HepG2 (cell line): Measurements from ENCODE around the gene CMTM2. TPM values are rescaled to one million over a fixed set of nuclear protein-coding genes. Genes with fewer than 3 reads are reported as not detected.

Source experiments
- CCAR2 ChIP-seq: fragments of 200-400 bp; formaldehyde crosslinking; optimal IDR thresholded peaks from 2 replicates; pipeline ENCODE3; 2018; ENCODE audit warnings: low read depth, mild to moderate bottlenecking, low read length, moderate library complexity
- ELF1 ChIP-seq: sonication (generic); formaldehyde crosslinking; IDR thresholded peaks from 2 replicates; pipeline ENCODE4 v1.4.0; 2020; ENCODE audit warnings: missing genetic modification reagents
- FOSL1 ChIP-seq: sonication (generic); formaldehyde crosslinking; IDR thresholded peaks from 2 replicates; pipeline ENCODE4 v1.9.0; 2021; ENCODE audit warnings: missing genetic modification reagents, borderline replicate concordance
- FOXJ3 ChIP-seq: sonication (generic); formaldehyde crosslinking; IDR thresholded peaks from 2 replicates; pipeline ENCODE4 v1.4.0; 2020; ENCODE audit warnings: missing genetic modification reagents, mild to moderate bottlenecking, borderline replicate concordance
- FUBP1 ChIP-seq: sonication (generic); formaldehyde crosslinking; IDR thresholded peaks from 2 replicates; pipeline ENCODE4 v1.5.1; 2020; ENCODE audit warnings: missing genetic modification reagents, mild to moderate bottlenecking, borderline replicate concordance
- GPN1 ChIP-seq: sonication (generic); formaldehyde crosslinking; IDR thresholded peaks from 2 replicates; pipeline ENCODE4 v1.5.1; 2020; ENCODE audit warnings: missing genetic modification reagents, borderline replicate concordance
- HMG20B ChIP-seq: conservative IDR thresholded peaks from 2 replicates; pipeline ENCODE4 v1.6.1; 2016; ENCODE audit warnings: missing genetic modification reagents, missing compliant biosample characterization
- HOXA5 ChIP-seq: sonication (generic); formaldehyde crosslinking; IDR thresholded peaks from 2 replicates; pipeline ENCODE4 v1.4.0; 2020; ENCODE audit warnings: missing genetic modification reagents
- POLR2AphosphoS5 ChIP-seq: IDR thresholded peaks from 2 replicates; pipeline ENCODE4 v1.6.1; 2012; ENCODE audit warnings: low read depth, low read length
- TOE1 ChIP-seq: sonication (generic); formaldehyde crosslinking; IDR thresholded peaks from 2 replicates; pipeline ENCODE4 v1.4.0; 2020; ENCODE audit warnings: mild to moderate bottlenecking, missing genetic modification reagents
- ZKSCAN8 ChIP-seq: IDR thresholded peaks from 2 replicates; pipeline ENCODE4 v1.6.1; 2016; ENCODE audit warnings: borderline replicate concordance, missing genetic modification reagents, missing compliant biosample characterization
- ZNF570 ChIP-seq: sonication (generic); formaldehyde crosslinking; IDR thresholded peaks from 2 replicates; pipeline ENCODE4 v1.4.0; 2020; ENCODE audit warnings: mild to moderate bottlenecking, missing genetic modification reagents, borderline replicate concordance
- ZNF572 ChIP-seq: sonication (generic); formaldehyde crosslinking; IDR thresholded peaks from 2 replicates; pipeline ENCODE4 v1.5.1; 2020; ENCODE audit warnings: mild to moderate bottlenecking, missing genetic modification reagents
- ZUFSP ChIP-seq: sonication (generic); formaldehyde crosslinking; IDR thresholded peaks from 2 replicates; pipeline ENCODE4 v1.9.0; 2021; ENCODE audit warnings: missing genetic modification reagents, mild to moderate bottlenecking, borderline replicate concordance
- polyA plus RNA-seq, 8 experiments: library from polyadenylated mRNA; depleted of rRNA in 3 of 8; stranded (reverse) in 7 of 8; unstranded in 1 of 8; fragments of >200 nt; fragmentation: Illumina TruSeq in 4 of 8; extraction: Trizol in 4 of 8; gene quantifications; 2 replicates each; pipeline versions ENCODE4 v1.2.1 to v1.2.3, GENCODE V29; 2011 to 2016; ENCODE audit warnings: low read depth in 4 of 8, missing spikeins in 1 of 8, mixed read lengths in 1 of 8; ENCODE audit not compliant: insufficient read depth in 1 of 8
- total RNA-seq, 5 experiments: library from RNA; depleted of rRNA; stranded (reverse); fragments of >200 nt; fragmentation: Illumina TruSeq; extraction: Trizol; gene quantifications; 2 replicates each; pipeline ENCODE4 v1.2.3, GENCODE V29; 2016; ENCODE audit warnings: low read depth in 1 of 5
- TF ChIP-seq, protein P1 (sequence below): sonication (generic); formaldehyde crosslinking; IDR thresholded peaks from 2 replicates; pipeline ENCODE4 v1.8.1; 2022; ENCODE audit warnings: low read depth, mild to moderate bottlenecking, missing genetic modification reagents
- TF ChIP-seq, protein P2 (sequence below): IDR thresholded peaks from 2 replicates; pipeline ENCODE4 v1.6.1; 2016; ENCODE audit warnings: low read depth, control low read depth
- TF ChIP-seq, protein P3 (sequence below), 2 experiments: fragments of 450-650 bp in 1 of 2; sonication (generic) in 1 of 2; formaldehyde crosslinking; IDR thresholded peaks; 2 replicates each; pipeline versions ENCODE4 v1.5.0 to v1.8.0; 2020 to 2022; ENCODE audit warnings: mild to moderate bottlenecking in 1 of 2, missing genetic modification reagents in 1 of 2

The CMTM2 gene
- total and polyA plus RNA-seq, 2 of the 13 experiments (the other 11 are each of a cell fraction or from before 2014, with no cell fraction given) = not detected

- TF ChIP-seq GPN1 (CRISPR knock-in tag) = no peak
- TF ChIP-seq, protein P1, sequence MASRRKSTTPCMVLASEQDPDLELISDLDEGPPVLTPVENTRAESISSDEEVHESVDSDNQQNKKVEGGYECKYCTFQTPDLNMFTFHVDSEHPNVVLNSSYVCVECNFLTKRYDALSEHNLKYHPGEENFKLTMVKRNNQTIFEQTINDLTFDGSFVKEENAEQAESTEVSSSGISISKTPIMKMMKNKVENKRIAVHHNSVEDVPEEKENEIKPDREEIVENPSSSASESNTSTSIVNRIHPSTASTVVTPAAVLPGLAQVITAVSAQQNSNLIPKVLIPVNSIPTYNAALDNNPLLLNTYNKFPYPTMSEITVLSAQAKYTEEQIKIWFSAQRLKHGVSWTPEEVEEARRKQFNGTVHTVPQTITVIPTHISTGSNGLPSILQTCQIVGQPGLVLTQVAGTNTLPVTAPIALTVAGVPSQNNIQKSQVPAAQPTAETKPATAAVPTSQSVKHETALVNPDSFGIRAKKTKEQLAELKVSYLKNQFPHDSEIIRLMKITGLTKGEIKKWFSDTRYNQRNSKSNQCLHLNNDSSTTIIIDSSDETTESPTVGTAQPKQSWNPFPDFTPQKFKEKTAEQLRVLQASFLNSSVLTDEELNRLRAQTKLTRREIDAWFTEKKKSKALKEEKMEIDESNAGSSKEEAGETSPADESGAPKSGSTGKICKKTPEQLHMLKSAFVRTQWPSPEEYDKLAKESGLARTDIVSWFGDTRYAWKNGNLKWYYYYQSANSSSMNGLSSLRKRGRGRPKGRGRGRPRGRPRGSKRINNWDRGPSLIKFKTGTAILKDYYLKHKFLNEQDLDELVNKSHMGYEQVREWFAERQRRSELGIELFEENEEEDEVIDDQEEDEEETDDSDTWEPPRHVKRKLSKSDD (CRISPR knock-in tag) = no peak
- no peak for TF ChIP-seq CCAR2
- TF ChIP-seq ZKSCAN8 (CRISPR knock-in tag) = no peak
- no peak for TF ChIP-seq ZNF572 (CRISPR knock-in tag)
- TF ChIP-seq, protein P2, sequence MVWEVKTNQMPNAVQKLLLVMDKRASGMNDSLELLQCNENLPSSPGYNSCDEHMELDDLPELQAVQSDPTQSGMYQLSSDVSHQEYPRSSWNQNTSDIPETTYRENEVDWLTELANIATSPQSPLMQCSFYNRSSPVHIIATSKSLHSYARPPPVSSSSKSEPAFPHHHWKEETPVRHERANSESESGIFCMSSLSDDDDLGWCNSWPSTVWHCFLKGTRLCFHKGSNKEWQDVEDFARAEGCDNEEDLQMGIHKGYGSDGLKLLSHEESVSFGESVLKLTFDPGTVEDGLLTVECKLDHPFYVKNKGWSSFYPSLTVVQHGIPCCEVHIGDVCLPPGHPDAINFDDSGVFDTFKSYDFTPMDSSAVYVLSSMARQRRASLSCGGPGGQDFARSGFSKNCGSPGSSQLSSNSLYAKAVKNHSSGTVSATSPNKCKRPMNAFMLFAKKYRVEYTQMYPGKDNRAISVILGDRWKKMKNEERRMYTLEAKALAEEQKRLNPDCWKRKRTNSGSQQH (CRISPR knock-in tag) = 0 out of 2 replicates have a peak, but pooled peaks have one; percentile 14
- no peak for TF ChIP-seq HOXA5 (CRISPR knock-in tag)
- no peak for TF ChIP-seq FOXJ3 (CRISPR knock-in tag)
- no peak for TF ChIP-seq TOE1 (CRISPR knock-in tag)
- no peak for TF ChIP-seq ELF1
- no peak for TF ChIP-seq ZNF570
- TF ChIP-seq FOSL1 (CRISPR knock-in tag) = no peak
- TF ChIP-seq, protein P3, sequence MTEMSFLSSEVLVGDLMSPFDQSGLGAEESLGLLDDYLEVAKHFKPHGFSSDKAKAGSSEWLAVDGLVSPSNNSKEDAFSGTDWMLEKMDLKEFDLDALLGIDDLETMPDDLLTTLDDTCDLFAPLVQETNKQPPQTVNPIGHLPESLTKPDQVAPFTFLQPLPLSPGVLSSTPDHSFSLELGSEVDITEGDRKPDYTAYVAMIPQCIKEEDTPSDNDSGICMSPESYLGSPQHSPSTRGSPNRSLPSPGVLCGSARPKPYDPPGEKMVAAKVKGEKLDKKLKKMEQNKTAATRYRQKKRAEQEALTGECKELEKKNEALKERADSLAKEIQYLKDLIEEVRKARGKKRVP (CRISPR knock-in tag; IDR thresholded peaks at IDR 0.05) = no peak
- no peak for TF ChIP-seq POLR2AphosphoS5
- no peak for TF ChIP-seq ZUFSP (CRISPR knock-in tag)
- no peak for TF ChIP-seq FUBP1 (CRISPR knock-in tag)
- no peak for TF ChIP-seq HMG20B (CRISPR knock-in tag)
Observed at GRCh38 chr16:66604376-66605176, 25.3 kb downstream of the CMTM2 start, which contains the start of gene CMTM3 (continued).
